Gastrocnemius medialis (tissue), 4 donors: ENCODE results near the gene PRKCA.

Experiments used
- POLR2A ChIP-seq, 2 donors: fragments of 450-650 bp; IDR thresholded peaks; one replicate each; pipeline ENCODE4 v1.6.1; 2017; ENCODE audit warnings: antibody characterized with exemption in 2 of 2, mild to moderate bottlenecking in 2 of 2, moderate library complexity in 2 of 2
- TF ChIP-seq, protein P1 (sequence below), 5 experiments: fragments of 450-650 bp in 3 of 5; fragments of 200-600 bp in 2 of 5; sonication (generic) in 2 of 5; IDR thresholded peaks in 4 of 5; conservative IDR thresholded peaks in 1 of 5; 1 replicate in 4 of 5; 2 replicates in 1 of 5; pipeline ENCODE4 v1.5.1; 2016 to 2019; ENCODE audit warnings: antibody characterized with exemption in 5 of 5, mild to moderate bottlenecking in 3 of 5, moderate library complexity in 3 of 5

DNA sequence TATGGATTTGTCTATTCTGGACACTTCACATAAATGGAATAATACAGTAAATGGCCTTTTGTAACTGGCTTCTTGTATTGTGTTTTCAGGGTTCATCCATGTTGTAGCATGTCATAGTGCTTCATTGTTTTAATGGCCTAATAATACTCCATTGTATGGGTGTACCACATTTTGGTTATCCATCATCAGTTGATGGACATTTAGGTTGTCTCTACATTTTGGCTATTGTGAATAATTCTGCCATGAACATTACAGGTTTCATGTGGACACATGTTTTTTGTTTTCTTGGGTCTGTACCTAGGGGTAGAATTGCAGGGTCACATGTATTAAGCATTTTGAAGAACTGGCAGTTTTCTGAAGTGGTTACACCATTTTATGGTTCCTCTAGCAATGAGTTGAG, 309.0 kb downstream of the PRKCA start:
- TF ChIP-seq, protein P1, sequence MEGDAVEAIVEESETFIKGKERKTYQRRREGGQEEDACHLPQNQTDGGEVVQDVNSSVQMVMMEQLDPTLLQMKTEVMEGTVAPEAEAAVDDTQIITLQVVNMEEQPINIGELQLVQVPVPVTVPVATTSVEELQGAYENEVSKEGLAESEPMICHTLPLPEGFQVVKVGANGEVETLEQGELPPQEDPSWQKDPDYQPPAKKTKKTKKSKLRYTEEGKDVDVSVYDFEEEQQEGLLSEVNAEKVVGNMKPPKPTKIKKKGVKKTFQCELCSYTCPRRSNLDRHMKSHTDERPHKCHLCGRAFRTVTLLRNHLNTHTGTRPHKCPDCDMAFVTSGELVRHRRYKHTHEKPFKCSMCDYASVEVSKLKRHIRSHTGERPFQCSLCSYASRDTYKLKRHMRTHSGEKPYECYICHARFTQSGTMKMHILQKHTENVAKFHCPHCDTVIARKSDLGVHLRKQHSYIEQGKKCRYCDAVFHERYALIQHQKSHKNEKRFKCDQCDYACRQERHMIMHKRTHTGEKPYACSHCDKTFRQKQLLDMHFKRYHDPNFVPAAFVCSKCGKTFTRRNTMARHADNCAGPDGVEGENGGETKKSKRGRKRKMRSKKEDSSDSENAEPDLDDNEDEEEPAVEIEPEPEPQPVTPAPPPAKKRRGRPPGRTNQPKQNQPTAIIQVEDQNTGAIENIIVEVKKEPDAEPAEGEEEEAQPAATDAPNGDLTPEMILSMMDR (IDR thresholded peaks at IDR 0.05 in 4 of 5, conservative IDR thresholded peaks at IDR 0.05 in 1 of 5) = no peak
- TF ChIP-seq POLR2A (IDR thresholded peaks at IDR 0.05) = no peak
